Sigmoid colon (tissue), 7 donors: ENCODE data around the gene RHOV. TPM values are rescaled to one million over a fixed set of nuclear protein-coding genes. Genes with fewer than 3 reads are reported as not detected.

Experiments used
- DNase-seq: peaks from one replicate; pipeline ENCODE4 v3.0.0-alpha.2; 2019
- H3K27ac ChIP-seq, 4 donors: fragments of 200-600 bp; sonication (generic); one replicate each; pipeline ENCODE4 v1.5.1; 2016 to 2019; ENCODE audit warnings: mild to moderate bottlenecking in 1 of 4
- H3K27me3 ChIP-seq, 3 donors: fragments of 200-600 bp; sonication (generic); one replicate each; pipeline ENCODE4 v1.5.1; 2019; ENCODE audit warnings: mild to moderate bottlenecking in 1 of 3
- H3K36me3 ChIP-seq, 4 donors: fragments of 200-600 bp; sonication (generic); one replicate each; pipeline ENCODE4 v1.5.1; 2016 to 2019
- H3K4me1 ChIP-seq, 4 donors: fragments of 200-600 bp; sonication (generic); one replicate each; pipeline ENCODE4 v1.5.1; 2017 to 2019
- H3K4me3 ChIP-seq, 4 donors: fragments of 200-600 bp; sonication (generic); one replicate each; pipeline ENCODE4 v1.5.1; 2017 to 2019; ENCODE audit warnings: mild to moderate bottlenecking in 2 of 4, moderate library complexity in 1 of 4
- H3K9me3 ChIP-seq, 4 donors: fragments of 200-600 bp in 3 of 4; sonication (generic) in 3 of 4; one replicate each; pipeline versions ENCODE4 v1.5.1 to v1.6.1; 2013 to 2019
- EP300 ChIP-seq, 4 donors: sonication (generic); formaldehyde crosslinking; IDR thresholded peaks; one replicate each; pipeline ENCODE4 v1.6.1; 2017; ENCODE audit warnings: antibody characterized with exemption in 4 of 4
- POLR2A ChIP-seq, 2 donors: fragments of 450-650 bp; IDR thresholded peaks; one replicate each; pipeline ENCODE4 v1.6.1; 2016; ENCODE audit warnings: antibody characterized with exemption in 2 of 2, mild to moderate bottlenecking in 2 of 2, moderate library complexity in 2 of 2
- POLR2AphosphoS5 ChIP-seq, 4 donors: sonication (generic); formaldehyde crosslinking; IDR thresholded peaks; one replicate each; pipeline ENCODE4 v1.6.1; 2017; ENCODE audit warnings: antibody characterized with exemption in 4 of 4
- WGBS, 2 donors: extraction: QIAGEN DNeasy Blood & Tissue Kit; methylation state at CpG; one replicate each; pipeline ENCODE4 v1.1.7; 2013; 5-methylcytosine and 5-hydroxymethylcytosine counted together
- intact Hi-C: fragments of 100-400 bp; cut with DNase I; formaldehyde crosslinking; loops from one replicate; pipeline ENCODE4 v1.15.1; 2023
- polyA plus RNA-seq, 3 donors: library from polyadenylated mRNA; stranded (reverse); fragments of 200-250 nt; gene quantifications; one replicate each; pipeline ENCODE4 v1.2.3, GENCODE V29; 2013
- total RNA-seq, 4 donors: library from RNA; depleted of rRNA; stranded (reverse); fragments of >200 nt; gene quantifications; one replicate each; pipeline ENCODE4 v1.1.0, GENCODE V29; 2016
- TF ChIP-seq, protein P1 (sequence below), 4 experiments: fragments of 450-650 bp in 3 of 4; fragments of 200-600 bp in 1 of 4; IDR thresholded peaks; one replicate each; pipeline ENCODE4 v1.5.1; 2016 to 2019; ENCODE audit warnings: antibody characterized with exemption in 4 of 4, mild to moderate bottlenecking in 3 of 4, moderate library complexity in 2 of 4
- donor health status: healthy with polysubstance abuse.
- donor health status: Bipolar disorder and iron deficiency.
- donor health status: healthy.

RHOV gene
- total and polyA plus RNA-seq, 7 donors = 4.8 to 8.1 (median 5.2) TPM; not detected in 4

DNA sequence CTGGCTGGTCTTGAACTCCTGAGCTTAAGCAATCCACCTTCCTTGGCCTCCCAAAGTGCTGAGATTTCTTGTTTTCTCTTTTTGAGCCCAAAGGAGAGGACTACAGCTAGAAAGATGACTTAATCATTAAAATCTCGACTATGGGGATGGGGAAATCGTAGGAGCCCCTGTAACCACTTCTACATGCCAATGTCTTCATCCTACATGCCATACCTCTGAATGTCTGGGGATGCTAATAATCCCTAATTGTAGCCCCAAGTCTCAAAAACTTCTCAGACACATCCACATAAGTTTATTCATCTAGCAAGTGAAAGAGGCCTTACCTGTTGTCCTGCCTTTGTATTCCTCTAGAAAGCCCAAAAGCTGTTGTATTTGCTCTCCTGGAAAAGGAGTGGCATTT is 3.7 kb upstream of the RHOV start:
- H3K4me3 ChIP-seq = no peak overlapping the region
- no peak overlapping the region for H3K27ac ChIP-seq
- 79 to 86% methylated on average over 2 of the region's 2 CpGs for WGBS, 2 donors
- H3K9me3 ChIP-seq = no peaks in the 10 kb centered on the region
- H3K36me3 ChIP-seq = no peaks in the 10 kb centered on the region
- H3K27me3 ChIP-seq = peaks cover 0 to 14% (median 14%) of the 10 kb centered on the region in 3 donors
- peaks cover 0 to 15% (median 12%) of the 10 kb centered on the region in 4 donors for H3K4me1 ChIP-seq
- no peak for TF ChIP-seq POLR2A (IDR thresholded peaks at IDR 0.05)
- DNase-seq = no peak
- intact Hi-C loops = no loop called here

DNA sequence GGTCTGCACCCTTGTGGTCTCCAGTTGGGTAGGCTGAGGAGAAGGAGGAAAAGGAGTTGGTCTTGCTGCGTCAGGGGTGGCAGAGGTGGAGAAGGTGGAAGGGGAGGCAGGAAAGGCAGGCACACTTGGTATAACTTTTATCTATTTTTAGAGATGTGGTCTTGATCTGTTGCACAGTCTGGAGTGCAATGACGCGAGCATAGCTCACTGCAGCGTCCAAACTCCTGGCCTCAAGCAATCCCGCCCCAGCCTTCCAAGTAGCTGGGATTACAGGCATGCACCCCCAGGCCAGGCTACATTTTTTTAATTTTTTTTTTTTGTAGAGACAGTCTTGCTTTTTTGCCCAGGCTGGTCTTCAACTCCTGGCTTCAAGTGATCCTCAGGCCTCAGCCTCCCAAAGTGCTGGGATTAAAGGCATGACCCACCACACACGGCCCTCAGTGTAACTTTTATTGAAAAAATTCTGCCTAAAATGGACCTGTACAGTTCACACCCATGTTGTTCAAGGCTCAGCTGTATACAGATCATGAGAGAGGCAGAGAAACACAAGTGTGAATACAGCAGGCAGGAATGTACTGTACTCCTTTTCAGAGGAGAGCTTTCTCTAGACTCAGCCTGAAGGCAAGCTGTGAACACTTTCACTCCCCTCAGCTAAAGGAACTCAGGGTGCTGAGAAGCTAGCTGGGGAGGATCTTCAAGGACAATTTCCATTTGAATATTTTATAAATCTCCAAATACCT is 2.1 kb upstream of the RHOV start:
- Histone ChIP-seq H3K27me3 (peaks cover 0 to 28% (median 22%) of the 10 kb centered on the region in 3 donors), H3K4me3 (no peak overlapping the region), H3K36me3 (no peaks in the 10 kb centered on the region), H3K27ac (no peak overlapping the region), H3K4me1 (peaks cover 0 to 15% (median 12%) of the 10 kb centered on the region in 4 donors), H3K9me3 (no peaks in the 10 kb centered on the region)
- 84 to 92% methylated on average over 6 of the region's 6 CpGs for WGBS, 2 donors
- DNase-seq = no peak
- TF ChIP-seq EP300 (IDR thresholded peaks at IDR 0.05) (no peak), POLR2A (IDR thresholded peaks at IDR 0.05) (no peak), POLR2AphosphoS5 (IDR thresholded peaks at IDR 0.05) (no peak)
- TF ChIP-seq, protein P1, sequence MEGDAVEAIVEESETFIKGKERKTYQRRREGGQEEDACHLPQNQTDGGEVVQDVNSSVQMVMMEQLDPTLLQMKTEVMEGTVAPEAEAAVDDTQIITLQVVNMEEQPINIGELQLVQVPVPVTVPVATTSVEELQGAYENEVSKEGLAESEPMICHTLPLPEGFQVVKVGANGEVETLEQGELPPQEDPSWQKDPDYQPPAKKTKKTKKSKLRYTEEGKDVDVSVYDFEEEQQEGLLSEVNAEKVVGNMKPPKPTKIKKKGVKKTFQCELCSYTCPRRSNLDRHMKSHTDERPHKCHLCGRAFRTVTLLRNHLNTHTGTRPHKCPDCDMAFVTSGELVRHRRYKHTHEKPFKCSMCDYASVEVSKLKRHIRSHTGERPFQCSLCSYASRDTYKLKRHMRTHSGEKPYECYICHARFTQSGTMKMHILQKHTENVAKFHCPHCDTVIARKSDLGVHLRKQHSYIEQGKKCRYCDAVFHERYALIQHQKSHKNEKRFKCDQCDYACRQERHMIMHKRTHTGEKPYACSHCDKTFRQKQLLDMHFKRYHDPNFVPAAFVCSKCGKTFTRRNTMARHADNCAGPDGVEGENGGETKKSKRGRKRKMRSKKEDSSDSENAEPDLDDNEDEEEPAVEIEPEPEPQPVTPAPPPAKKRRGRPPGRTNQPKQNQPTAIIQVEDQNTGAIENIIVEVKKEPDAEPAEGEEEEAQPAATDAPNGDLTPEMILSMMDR (IDR thresholded peaks at IDR 0.05) = no peak
- intact Hi-C loops = no loop called here

- TF ChIP-seq EP300 (IDR thresholded peaks at IDR 0.05) (no peak), POLR2A (IDR thresholded peaks at IDR 0.05) (no peak), POLR2AphosphoS5 (IDR thresholded peaks at IDR 0.05) (no peak)
- TF ChIP-seq, protein P1 (IDR thresholded peaks at IDR 0.05) = no peak
- peaks cover 0 to 15% (median 12%) of the 10 kb centered on the region in 4 donors for H3K4me1 ChIP-seq
- no peak overlapping the region for H3K27ac ChIP-seq
- H3K36me3 ChIP-seq = no peaks in the 10 kb centered on the region
- intact Hi-C loops = no loop called here
- H3K4me3 ChIP-seq = peak overlapping the region in 3 of 4 donors; percentile 41 to 56 (median 53)
- 58 to 68% methylated on average over 33 of the region's 33 CpGs for WGBS, 2 donors
- H3K9me3 ChIP-seq = no peaks in the 10 kb centered on the region
- peaks cover 0 to 28% (median 22%) of the 10 kb centered on the region in 3 donors for H3K27me3 ChIP-seq
- no peak for DNase-seq
Observed at GRCh38 chr15:40872791-40873693, 992 bp downstream of the RHOV start.

DNA sequence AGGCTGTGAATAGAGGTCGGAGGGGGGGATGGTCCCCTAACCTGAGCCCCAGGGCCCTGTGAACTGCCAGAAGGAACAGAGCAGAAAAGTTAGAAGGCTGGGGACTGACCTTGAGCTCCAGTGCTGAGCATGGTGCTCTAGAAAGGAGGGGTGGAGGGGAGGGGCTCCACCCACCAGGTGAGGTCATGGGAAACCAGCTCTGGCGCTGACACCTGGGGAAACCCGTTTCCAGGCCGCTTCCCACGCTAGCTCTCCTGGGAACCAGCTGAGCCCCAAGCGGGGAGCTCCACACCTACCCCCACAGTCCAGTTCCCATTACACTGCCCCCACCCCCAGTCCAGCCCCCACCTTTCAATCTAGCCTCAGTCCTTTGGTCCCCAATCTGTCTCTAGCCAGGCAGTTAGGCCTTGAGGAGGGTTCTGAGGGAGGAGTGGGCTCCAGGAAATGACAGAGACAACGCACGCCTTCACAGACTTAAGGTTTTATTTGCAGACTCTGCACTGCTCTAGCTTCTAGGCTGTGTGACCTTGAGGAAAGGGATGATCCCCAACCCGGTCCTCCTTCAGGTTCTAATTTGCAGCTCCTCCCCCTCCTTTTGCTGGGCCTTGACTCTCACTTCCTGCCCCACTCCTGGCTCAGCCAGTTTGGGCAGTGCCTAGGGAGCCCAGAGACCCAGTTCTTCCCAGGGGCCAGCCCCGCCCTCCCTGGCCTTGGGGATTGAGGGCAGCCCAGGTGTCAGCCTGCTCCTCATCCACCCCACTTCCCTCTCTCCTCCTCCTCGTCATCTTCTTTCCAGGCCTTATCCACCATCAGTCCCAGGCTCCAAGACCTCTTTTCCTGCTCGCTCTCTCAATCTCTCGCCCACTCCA is 2.1 kb downstream of the RHOV start:
- intact Hi-C loops = no loop called here
- Histone ChIP-seq H3K27ac (no peak overlapping the region), H3K36me3 (no peaks in the 10 kb centered on the region), H3K9me3 (no peaks in the 10 kb centered on the region), H3K4me1 (peaks cover 0 to 15% (median 12%) of the 10 kb centered on the region in 4 donors), H3K4me3 (no peak overlapping the region), H3K27me3 (peaks cover 0 to 30% (median 22%) of the 10 kb centered on the region in 3 donors)
- TF ChIP-seq POLR2AphosphoS5 (IDR thresholded peaks at IDR 0.05) (no peak), POLR2A (IDR thresholded peaks at IDR 0.05) (no peak), EP300 (IDR thresholded peaks at IDR 0.05) (no peak)
- TF ChIP-seq, protein P1 (IDR thresholded peaks at IDR 0.05) = no peak
- WGBS, 2 donors = 31 to 67% methylated on average over 13 of the region's 13 CpGs
- no peak for DNase-seq
